ENCODE results near the gene EVA1C.

- TF ChIP-seq, protein P1, sequence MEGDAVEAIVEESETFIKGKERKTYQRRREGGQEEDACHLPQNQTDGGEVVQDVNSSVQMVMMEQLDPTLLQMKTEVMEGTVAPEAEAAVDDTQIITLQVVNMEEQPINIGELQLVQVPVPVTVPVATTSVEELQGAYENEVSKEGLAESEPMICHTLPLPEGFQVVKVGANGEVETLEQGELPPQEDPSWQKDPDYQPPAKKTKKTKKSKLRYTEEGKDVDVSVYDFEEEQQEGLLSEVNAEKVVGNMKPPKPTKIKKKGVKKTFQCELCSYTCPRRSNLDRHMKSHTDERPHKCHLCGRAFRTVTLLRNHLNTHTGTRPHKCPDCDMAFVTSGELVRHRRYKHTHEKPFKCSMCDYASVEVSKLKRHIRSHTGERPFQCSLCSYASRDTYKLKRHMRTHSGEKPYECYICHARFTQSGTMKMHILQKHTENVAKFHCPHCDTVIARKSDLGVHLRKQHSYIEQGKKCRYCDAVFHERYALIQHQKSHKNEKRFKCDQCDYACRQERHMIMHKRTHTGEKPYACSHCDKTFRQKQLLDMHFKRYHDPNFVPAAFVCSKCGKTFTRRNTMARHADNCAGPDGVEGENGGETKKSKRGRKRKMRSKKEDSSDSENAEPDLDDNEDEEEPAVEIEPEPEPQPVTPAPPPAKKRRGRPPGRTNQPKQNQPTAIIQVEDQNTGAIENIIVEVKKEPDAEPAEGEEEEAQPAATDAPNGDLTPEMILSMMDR (IDR thresholded peaks at IDR 0.05), result no peak
- TF ChIP-seq POLR2A (IDR thresholded peaks at IDR 0.05), result no peak
Measured at GRCh38 chr21:32514275-32515055, 102.0 kb downstream of the EVA1C start.
